Measurements from ENCODE around the gene KCNG2. TPM values are rescaled to one million over a fixed set of nuclear protein-coding genes. Genes with fewer than 3 reads are reported as not detected.
"Not testable (repeated sequence)": the region's sequence is repeated elsewhere in the genome, so short reads cannot be mapped to it uniquely, and the experiment has no call there.

The KCNG2 gene
- total RNA-seq, 1 experiment from 2014 or later, result not detected

- Histone ChIP-seq H3K79me2 (ENCODE audit: insufficient read depth, low read length) (no peaks in the 10 kb centered on the region), H3K9ac (ENCODE audit: low read length) (no peak overlapping the region), H3K36me3 (ENCODE audit: control insufficient read depth in 1 of 2, insufficient read depth in 2 of 2, low read length in 2 of 2) (no peaks in the 10 kb centered on the region), H3K9me3 (ENCODE audit: control insufficient read depth in 1 of 2, insufficient read depth in 1 of 2, low read depth in 1 of 2, low read length in 2 of 2) (no peaks in the 10 kb centered on the region), H3K9me2 (ENCODE audit: insufficient read depth) (no peaks in the 10 kb centered on the region), H3K27ac (ENCODE audit: low read depth, low read length) (no peak overlapping the region), H3K4me3 (replicated peaks in 1 of 2; ENCODE audit: low read depth in 1 of 2, low read length in 2 of 2) (no peak overlapping the region), H2AFZ (ENCODE audit: low read depth, low read length, poor library complexity, severe bottlenecking) (no peak overlapping the region), H3K27me3 (ENCODE audit: insufficient read depth, low read length) (0 out of 2 replicates have a peak, but pooled peaks cover 8% of the 10 kb centered on the region), H3K4me1 (ENCODE audit: control insufficient read depth in 1 of 2, insufficient read depth in 2 of 2, low read length in 2 of 2) (no peaks in the 10 kb centered on the region), H3K4me2 (ENCODE audit: low read length) (no peak overlapping the region), H4K20me1 (ENCODE audit: insufficient read depth) (no peaks in the 10 kb centered on the region)
- DNase-seq (ENCODE audit: low read depth, low spot score), result no peak
- ChIA-PET POLR2A (no interaction called here), CTCF (no interaction called here), RAD21 (ENCODE audit: low non-redundant PET in 1 of 2, low total read pairs in 2 of 2, uncharacterized antibody in 2 of 2, unreplicated experiment in 2 of 2) (no interaction called here)
- intact Hi-C loops (cut with micrococcal nuclease), result no loop called here
- ATAC-seq, result no peak
- TF ChIP-seq FOSL1 (IDR thresholded peaks at IDR 0.05; ENCODE audit: low read depth) (no peak), CEBPB (IDR thresholded peaks at IDR 0.05; ENCODE audit: low read depth) (no peak), EGR1 (IDR thresholded peaks at IDR 0.05; ENCODE audit: low read depth) (no peak), CBX3 (IDR thresholded peaks at IDR 0.05; ENCODE audit: low read depth) (no peak), SP1 (IDR thresholded peaks at IDR 0.05; ENCODE audit: low read depth) (no peak), TCF7L2 (IDR thresholded peaks at IDR 0.05; ENCODE audit: borderline replicate concordance, extremely low read depth, insufficient read depth, insufficient read length) (no peak), SIN3A (IDR thresholded peaks at IDR 0.05; ENCODE audit: low read depth) (no peak), ELF1 (IDR thresholded peaks at IDR 0.05; ENCODE audit: borderline replicate concordance, low read depth) (no peak), ZFX (IDR thresholded peaks at IDR 0.05) (no peak), EZH2phosphoT487 (IDR thresholded peaks at IDR 0.05; ENCODE audit: borderline replicate concordance) (no peak), POLR2AphosphoS5 (IDR thresholded peaks at IDR 0.05; ENCODE audit: low read depth, low read length) (no peak), ZNF274 (IDR thresholded peaks at IDR 0.05; ENCODE audit: low read depth, low read length) (no peak), EZH2 (IDR thresholded peaks at IDR 0.05) (no peak), RAD21 (IDR thresholded peaks at IDR 0.05; ENCODE audit: low read depth) (no peak), JUND (IDR thresholded peaks at IDR 0.05) (no peak), ZBTB33 (IDR thresholded peaks at IDR 0.05; ENCODE audit: extremely low read depth, insufficient replicate concordance, low read length) (no peak), POLR2A (IDR thresholded peaks at IDR 0.05; ENCODE audit: borderline replicate concordance, extremely low read depth, insufficient read depth, insufficient read length) (no peak), REST (IDR thresholded peaks at IDR 0.05; ENCODE audit: low read depth) (no peak)
- no TSS peak for BruUV-seq (replicated peaks)
Observed at GRCh38 chr18:79864006-79864725, 66.4 kb downstream of the KCNG2 start.

- POLR2A ChIA-PET; H3K4me1 ChIP-seq (ENCODE audit: control insufficient read depth in 1 of 2, insufficient read depth in 2 of 2, low read length in 2 of 2); CTCF ChIA-PET; H3K79me2 ChIP-seq (ENCODE audit: insufficient read depth, low read length); DNase-seq (ENCODE audit: low read depth, low spot score); H3K27me3 ChIP-seq (ENCODE audit: insufficient read depth, low read length); H3K9ac ChIP-seq (ENCODE audit: low read length); ATAC-seq; intact Hi-C loops (cut with micrococcal nuclease); H3K36me3 ChIP-seq (ENCODE audit: control insufficient read depth in 1 of 2, insufficient read depth in 2 of 2, low read length in 2 of 2); H3K27ac ChIP-seq (ENCODE audit: low read depth, low read length); H3K9me2 ChIP-seq (ENCODE audit: insufficient read depth); BruUV-seq (replicated peaks); H3K4me3 ChIP-seq (replicated peaks in 1 of 2; ENCODE audit: low read depth in 1 of 2, low read length in 2 of 2); H3K4me2 ChIP-seq (ENCODE audit: low read length); RAD21 ChIA-PET (ENCODE audit: low non-redundant PET in 1 of 2, low total read pairs in 2 of 2, uncharacterized antibody in 2 of 2, unreplicated experiment in 2 of 2); H2AFZ ChIP-seq (ENCODE audit: low read depth, low read length, poor library complexity, severe bottlenecking); H4K20me1 ChIP-seq (ENCODE audit: insufficient read depth); H3K9me3 ChIP-seq (ENCODE audit: control insufficient read depth in 1 of 2, insufficient read depth in 1 of 2, low read depth in 1 of 2, low read length in 2 of 2): not testable (repeated sequence)
Observed at GRCh38 chr18:79864955-79865354, 67.2 kb downstream of the KCNG2 start.

All from HCT116 (cell line).